Measurements from ENCODE around the gene WFIKKN1.

The WFIKKN1 gene

GRCh38 chr16:675884-676564, 45.2 kb downstream of the WFIKKN1 start:
- no peak for DNase-seq

DNA sequence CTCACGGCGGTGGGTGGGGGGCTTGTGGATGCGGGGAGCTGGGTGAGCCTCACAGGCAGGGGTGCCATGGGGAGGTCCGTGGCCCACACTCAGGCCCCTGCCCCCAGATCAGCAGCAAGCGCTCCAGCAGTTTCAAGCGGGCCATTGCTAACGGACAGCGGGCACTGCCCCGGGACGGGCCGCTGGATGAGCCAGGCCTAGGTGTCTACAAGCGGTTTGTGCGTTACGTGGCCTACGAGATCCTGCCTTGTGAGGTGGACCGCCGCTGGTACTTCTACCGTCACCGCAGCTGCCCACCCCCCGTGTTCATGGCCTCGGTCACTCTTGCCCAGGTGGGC, 45.7 kb downstream of the WFIKKN1 start:
- no peak for DNase-seq

GRCh38 chr16:676913-677312, 46.1 kb downstream of the WFIKKN1 start:
- no peak for DNase-seq

DNA sequence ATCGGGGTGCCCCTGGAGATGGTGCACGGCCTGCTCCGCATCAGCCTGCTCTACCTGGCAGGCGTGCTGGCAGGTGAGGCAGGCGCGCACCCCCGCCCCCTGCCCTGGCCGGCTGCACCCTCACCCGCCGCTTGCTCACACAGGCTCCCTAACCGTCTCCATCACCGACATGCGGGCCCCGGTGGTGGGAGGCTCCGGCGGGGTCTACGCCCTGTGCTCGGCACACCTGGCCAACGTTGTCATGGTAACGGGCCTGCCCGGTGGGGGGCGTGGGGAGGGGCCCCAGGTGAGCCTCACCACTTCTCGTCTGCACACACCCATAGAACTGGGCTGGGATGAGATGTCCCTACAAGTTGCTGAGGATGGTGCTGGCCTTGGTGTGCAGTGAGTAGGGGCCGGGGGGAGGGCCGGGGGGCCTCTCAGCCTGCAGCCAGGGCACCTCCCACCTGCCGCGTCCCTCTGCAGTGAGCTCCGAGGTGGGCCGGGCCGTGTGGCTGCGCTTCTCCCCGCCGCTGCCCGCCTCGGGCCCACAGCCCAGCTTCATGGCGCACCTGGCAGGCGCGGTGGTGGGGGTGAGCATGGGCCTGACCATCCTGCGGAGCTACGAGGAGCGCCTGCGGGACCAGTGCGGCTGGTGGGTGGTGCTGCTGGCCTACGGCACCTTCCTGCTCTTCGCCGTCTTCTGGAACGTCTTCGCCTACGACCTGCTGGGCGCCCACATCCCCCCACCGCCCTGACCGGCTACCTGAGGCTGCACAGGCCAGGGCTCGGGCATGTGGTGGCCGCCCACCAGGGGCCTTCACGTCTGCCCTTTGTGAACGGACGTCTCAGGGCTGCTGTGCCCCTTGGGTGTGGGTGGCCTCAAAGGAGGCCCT, 46.8 kb downstream of the WFIKKN1 start:
- no peak for DNase-seq

DNA sequence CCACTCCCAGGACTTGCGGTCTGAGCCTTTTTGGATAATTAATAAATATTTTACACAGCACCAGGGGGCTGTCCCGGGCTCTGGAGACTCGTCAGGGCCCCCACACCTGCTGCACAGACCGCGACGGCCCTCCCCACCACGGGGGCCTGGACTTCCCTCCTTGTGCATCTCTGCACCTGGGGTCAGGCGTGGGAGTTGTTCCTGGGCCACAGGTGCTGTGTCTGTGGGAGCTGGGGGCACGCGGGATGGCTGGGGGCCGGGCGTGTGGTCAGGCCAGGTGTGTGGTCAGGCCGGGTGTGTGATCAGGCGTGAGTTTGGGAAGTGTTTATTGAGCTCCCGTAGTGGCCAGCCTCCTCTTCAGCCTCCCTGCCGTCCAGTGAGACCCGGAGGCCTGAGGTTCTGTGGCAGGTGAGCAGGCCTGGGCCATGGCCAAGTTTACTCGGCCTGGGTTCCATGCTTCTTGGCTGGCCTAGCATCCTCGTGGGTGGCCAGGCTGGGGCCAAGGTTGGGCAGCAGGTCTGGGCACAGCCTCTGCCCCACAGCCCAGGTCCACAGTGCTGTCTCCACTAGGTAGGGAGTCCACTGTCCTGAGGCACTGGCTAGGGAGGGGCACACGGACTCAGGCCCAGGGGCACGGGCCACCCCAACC, 47.5 kb downstream of the WFIKKN1 start:
- DNase-seq: no peak

DNA sequence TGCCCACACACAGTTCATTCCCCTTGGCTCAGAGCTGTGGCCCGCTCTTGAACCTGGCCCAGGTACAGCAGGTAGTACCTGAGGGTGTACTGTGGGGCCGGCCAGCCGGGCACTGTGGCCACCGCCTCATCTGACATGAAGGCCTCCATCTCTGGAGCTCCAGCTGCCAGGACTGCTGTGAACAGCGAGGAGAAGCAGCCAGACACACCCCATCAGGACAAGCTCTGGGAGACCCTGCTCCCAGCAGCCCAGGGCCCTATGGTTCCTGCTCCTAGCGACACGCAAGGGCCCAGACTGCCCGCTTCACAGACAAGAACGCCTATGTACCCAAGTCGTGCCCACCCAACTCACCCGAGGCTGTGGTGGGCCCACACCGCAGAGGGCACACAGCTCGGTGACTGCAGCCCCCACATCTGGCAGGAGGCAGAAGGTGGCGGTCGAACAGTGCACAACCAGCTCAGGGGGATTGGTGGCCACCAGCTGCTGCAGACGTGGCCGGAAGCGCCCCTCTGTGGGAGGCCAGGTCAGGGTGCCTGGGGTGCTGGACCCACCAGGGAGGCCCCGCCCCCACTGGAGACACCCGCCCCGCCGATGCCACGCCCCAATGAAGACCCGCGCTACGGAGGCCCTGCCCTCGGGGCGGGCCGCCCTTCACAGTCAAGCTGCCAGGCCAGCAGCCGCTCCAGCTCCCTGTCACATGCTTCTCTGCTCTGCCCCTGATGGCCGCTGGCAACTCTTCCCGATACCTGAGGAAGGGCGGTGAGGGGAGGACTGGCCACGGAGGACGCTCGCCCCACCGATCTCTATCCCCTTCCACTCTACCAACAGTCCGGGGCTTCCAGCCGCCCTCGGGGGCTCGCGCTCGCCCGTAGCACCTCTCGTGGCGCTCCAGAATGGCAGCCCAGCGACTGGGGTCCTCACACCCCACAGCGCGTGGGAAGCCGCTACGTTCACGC, 48.4 kb downstream of the WFIKKN1 start:
- DNase-seq: peak; percentile 51

- peak; percentile 84 for DNase-seq
Observed at GRCh38 chr16:679814-680624, 49.2 kb downstream of the WFIKKN1 start, which contains the start of gene STUB1. TSS of gene STUB1 (plus strand) at chr16:680410. CDS start at chr16:680526, 116 bp downstream.

GRCh38 chr16:680625-680945, 49.8 kb downstream of the WFIKKN1 start:
- no peak for DNase-seq

DNA sequence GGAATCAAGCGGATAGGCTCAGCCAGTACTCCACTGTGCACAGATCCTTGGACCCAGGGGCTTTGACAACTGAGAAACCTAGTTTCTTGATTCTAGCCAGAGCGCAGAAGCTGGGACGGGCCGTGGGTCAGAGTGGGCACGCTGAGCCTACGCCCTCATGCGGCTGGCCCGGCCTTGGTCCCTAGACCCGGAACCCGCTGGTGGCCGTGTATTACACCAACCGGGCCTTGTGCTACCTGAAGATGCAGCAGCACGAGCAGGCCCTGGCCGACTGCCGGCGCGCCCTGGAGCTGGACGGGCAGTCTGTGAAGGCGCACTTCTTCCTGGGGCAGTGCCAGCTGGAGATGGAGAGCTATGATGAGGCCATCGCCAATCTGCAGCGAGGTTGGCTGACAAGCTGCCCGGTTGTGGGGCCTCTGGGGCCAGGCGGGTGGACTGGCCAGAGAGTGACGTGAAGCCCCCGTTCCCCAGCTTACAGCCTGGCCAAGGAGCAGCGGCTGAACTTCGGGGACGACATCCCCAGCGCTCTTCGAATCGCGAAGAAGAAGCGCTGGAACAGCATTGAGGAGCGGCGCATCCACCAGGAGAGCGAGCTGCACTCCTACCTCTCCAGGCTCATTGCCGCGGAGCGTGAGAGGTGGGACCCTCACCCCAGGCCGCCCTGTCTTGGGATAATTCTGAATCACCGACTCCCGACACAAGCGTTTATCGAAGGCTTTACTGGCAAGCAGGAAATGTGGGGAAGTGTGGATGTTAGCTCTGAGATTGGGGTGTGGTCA, 50.4 kb downstream of the WFIKKN1 start:
- no peak for DNase-seq

- DNase-seq: no peak
Observed at GRCh38 chr16:681746-682427, 51.1 kb downstream of the WFIKKN1 start.

DNA sequence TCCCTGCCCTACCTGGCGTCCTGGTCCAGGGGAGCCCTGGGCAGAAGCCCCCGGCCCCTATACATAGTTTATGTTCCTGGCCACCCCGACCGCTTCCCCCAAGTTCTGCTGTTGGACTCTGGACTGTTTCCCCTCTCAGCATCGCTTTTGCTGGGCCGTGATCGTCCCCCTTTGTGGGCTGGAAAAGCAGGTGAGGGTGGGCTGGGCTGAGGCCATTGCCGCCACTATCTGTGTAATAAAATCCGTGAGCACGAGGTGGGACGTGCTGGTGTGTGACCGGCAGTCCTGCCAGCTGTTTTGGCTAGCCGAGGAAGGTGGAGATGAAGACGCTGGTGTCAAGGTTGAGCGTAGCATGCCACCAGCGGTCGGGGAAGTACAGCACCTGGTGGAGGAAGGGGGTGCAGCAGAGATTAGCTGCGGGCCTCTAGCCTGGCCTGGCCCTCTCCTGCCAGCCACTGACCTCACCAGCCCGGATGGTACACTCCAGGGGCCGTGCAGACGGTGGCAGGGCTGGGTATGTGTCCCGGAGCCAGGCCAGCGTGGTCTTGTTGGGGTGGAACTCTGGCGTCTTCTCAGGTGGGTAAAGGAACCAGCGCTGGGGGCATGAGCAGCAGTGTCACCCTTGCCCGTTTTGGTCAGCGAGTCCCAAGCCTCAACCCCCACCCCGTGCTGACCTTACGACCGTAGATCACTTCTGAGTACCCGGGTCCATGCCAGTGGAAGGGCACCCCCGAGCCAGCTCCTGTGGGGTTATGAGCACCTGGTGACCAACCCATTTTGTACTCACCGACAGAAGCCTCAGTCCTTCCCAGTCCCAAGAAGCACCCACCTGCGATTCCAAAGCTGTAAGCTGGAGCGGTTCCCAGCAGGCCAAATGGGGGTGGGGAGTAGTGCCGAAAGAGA, 52.0 kb downstream of the WFIKKN1 start:
- no peak for DNase-seq

DNA sequence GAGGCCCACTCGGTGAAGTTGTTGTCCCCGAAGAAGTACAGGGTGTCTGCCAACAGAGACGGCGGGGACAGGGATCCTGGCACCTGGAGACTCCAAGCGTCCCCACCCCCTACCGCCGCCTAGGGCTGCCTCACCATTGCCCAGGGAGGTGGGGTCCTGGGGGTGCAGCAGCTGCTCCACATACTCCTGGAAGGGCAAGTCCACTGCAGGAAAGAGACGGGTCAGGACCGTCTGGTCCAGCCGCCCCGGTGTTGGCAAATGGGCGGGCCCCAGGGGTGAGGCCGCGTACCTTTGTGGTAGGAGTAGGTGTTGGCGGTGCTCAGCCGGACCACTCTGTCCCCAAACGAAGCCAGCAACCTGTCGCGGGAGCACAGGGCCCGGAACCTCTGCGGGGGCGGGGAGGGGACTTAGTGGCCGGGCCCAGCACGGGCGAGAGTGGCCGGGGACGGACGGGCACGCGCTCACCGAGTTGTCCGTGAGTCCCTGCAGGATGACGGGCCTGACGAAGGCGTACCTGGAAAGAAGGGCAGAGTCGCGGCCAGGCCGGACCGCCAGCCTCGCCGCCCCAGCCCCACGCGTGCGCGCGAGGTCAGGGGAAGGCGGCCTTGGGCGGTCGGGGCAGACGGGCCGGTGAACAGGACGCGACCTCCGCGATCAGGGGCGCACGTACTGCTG, 52.7 kb downstream of the WFIKKN1 start:
- DNase-seq: no peak

Data from midbrain (tissue), 1 donor.